AG09319 (cell line): ENCODE results near the gene CFAP20.

ENCODE experiments used
- DNase-seq: peaks from one replicate; pipeline ENCODE4 v3.0.0-alpha.2; 2010; ENCODE audit warnings: low read depth; ENCODE audit errors: extremely low read depth
- TF ChIP-seq, protein P1 (sequence below): IDR thresholded peaks from 2 replicates; pipeline ENCODE4 v1.5.1; 2011; ENCODE audit warnings: low read depth, mild to moderate bottlenecking, inconsistent platforms, low read length, moderate library complexity

The CFAP20 gene

DNA sequence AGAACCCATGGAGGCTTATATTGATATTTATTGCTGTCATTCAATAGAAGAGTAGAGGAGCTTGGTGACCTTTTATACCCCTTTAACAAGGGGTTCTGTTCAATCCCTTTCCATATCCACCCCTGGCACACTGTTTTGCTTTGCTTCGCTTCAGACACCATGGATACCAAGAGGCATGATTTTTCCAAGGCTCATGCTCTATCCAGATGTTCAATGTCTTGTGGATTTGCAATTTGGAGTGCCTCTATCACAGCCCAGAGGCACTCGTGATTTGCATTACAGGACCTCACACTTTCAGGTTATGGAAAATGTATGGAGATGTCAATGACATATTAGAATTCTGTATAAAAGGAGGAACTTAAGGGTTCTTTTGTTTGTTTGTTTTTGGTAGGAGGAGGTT lies 21.5 kb downstream of the CFAP20 start:
- no peak for DNase-seq
- TF ChIP-seq, protein P1, sequence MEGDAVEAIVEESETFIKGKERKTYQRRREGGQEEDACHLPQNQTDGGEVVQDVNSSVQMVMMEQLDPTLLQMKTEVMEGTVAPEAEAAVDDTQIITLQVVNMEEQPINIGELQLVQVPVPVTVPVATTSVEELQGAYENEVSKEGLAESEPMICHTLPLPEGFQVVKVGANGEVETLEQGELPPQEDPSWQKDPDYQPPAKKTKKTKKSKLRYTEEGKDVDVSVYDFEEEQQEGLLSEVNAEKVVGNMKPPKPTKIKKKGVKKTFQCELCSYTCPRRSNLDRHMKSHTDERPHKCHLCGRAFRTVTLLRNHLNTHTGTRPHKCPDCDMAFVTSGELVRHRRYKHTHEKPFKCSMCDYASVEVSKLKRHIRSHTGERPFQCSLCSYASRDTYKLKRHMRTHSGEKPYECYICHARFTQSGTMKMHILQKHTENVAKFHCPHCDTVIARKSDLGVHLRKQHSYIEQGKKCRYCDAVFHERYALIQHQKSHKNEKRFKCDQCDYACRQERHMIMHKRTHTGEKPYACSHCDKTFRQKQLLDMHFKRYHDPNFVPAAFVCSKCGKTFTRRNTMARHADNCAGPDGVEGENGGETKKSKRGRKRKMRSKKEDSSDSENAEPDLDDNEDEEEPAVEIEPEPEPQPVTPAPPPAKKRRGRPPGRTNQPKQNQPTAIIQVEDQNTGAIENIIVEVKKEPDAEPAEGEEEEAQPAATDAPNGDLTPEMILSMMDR = no peak

DNA sequence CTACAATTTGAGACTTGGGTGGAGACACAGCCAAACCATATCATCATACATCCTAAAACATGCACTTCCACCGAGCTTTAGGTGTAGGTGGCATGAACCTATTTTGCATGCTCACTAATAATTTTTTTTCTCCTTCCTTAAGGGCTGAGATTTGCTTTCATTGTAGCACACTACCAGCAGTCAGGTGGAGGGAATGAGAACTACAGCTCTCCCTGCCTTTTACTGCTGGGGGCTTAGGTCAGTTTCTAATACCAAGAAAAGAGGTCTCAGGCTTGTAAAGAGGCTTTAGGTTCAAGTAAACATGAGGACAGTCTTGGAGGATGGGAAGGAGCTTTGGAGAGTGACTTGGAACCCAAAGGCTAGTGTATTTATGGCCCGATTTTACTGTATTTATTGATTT lies 22.0 kb downstream of the CFAP20 start:
- DNase-seq = no peak
- TF ChIP-seq, protein P1 = no peak

DNA sequence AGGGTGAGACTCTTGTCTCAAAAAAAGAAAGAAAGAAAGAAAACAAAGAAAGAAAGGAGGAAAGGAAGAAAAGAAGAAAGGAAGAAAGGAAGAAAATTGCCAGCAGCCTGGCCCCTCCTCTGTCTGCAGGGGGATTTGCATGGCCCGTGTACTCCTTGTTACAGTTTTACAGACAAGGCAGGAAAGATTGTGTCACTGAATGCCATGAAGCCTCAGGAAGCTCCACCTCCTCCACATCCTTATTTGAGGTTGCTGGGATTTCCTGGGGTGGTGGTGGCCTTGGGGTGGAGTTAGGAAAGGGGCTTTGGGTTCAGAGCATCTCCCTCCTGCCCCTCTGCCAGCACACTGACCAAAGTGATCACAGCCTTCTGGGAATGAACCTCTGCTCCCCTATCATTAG lies 23.6 kb downstream of the CFAP20 start:
- DNase-seq = no peak
- TF ChIP-seq, protein P1 = no peak

DNA sequence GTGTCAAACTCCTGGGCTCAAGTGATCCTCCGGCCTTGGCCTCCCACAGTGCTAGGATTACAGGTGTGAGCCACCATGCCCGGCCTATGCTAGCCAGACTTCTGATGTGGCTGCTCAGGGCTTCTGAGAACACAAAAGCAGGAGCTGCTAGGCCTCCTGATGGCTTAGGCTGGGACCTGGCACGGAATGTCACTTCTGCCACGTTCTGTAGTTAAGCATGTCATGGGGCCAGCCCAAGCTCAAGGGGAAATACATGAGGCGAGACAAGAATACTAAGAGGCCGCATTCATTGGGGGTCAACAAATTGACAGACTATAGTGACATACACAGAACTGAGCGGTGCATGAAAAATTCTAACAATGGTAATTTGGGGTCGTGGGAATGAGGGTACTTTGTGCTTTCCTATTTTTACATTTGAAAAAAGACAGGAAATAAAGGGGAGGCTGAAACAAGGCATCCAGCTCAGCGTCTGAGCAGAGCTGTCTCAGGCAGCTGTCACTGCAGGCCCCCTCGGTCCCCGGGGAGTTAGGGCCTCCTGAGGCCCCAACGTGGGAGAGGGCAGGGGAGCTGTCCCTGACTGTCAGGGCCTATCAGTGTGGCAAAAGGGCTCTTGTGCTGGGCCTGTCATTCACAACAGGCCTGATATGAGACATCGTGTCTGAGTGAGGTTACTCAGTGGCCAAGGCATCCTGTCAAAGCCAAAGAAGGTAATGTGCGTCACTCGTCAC lies 26.4 kb downstream of the CFAP20 start:
- TF ChIP-seq, protein P1 = no peak
- no peak for DNase-seq

DNA sequence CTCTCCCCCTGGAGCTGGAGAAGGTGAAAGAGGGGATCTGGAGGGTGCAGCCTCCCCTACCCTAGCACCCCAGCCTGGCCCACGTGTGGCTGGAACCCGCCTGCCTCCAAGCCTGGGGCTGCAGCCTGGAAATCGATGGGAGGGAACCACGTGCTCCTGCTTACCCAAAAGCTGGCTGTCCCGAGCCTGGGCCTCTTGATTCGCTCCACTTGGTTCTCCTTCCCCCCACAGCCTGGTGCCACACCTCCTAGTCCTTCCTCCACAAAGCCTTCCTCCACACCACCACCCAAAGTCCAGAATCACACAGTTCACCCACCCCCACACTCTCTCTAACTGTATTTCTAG lies 29.3 kb downstream of the CFAP20 start:
- TF ChIP-seq, protein P1 = no peak
- DNase-seq = no peak

DNA sequence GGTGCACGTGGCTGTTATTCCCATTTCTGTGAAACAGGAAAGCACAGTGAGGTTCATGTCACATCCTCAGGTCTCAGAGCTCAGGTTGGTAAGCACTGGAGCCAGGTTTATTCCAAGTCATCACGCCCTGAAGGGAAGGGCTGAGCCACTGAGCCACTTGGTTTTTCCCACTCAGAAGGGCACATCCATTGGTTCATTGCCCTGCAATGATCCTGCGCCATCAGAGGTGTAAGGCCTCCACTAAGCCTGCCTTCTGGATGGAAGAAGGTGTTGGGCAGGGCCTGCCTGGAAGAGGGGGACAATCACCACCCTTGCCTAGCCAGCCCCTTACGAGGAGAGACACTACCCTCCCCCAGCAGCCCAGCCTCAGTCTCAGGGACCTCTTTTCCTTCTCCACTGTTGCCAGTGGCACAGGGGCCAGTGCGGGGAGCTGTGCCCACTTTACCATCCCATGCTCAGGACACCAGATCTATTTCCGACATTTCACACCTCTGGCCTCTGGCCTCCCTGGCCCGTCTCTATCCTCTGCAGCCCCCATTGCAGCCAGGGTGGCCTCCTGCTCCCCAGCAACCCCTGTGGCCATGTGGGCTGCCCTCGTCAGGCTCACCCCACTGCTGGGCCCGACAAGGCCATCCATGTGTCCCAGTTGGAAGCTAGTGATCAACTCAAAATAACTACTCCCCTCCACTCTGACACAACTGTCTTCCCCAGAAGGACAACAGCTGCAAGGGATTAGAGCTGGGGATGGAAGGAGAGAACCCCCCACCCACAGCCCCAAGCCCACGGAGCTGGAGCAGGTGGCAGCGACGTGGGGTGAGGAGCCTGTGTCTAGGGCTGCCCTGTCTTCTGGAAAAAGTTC lies 29.9 kb downstream of the CFAP20 start:
- DNase-seq = no peak
- TF ChIP-seq, protein P1 = no peak
